SKM-1 treated with dmso at 0.1 percent for 144 hours (cell line): ENCODE data around the gene PMFBP1.
"Not testable (repeated sequence)": the region's sequence is repeated elsewhere in the genome, so short reads cannot be mapped to it uniquely, and the experiment has no call there.

Source experiments
- DNase-seq: peaks from one replicate; lab custom pipeline; 2025; ENCODE audit not compliant: unreplicated experiment; lab: John Stamatoyannopoulos, UW

Gene PMFBP1

DNA sequence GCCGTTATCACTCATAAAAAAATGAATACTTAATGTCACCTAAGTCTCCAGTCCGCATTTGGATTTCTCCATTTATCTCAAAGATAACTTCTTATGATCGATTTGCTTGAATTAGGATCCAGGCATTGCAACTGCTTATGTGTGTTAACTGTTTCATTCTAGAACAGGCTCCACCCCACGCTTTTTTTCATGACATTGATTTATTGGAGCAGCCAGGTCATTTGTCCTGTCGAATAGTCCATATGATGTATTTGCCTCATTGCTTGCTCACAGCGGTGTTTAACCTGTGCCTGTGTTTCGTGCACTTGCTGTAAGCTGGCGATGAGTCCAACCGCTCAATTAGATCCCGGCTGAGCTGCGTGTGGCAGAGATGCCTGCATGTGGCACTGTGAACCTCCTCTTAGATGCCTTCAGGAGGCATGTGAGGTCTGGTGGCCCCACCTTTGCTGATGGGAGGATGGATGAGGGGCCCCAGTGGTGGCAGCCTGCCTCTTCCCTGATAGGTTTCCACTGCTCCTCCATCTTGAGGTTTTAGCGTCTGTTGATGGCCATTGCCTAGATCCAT lies 61.9 kb downstream of the PMFBP1 start:
- DNase-seq = no peak

DNA sequence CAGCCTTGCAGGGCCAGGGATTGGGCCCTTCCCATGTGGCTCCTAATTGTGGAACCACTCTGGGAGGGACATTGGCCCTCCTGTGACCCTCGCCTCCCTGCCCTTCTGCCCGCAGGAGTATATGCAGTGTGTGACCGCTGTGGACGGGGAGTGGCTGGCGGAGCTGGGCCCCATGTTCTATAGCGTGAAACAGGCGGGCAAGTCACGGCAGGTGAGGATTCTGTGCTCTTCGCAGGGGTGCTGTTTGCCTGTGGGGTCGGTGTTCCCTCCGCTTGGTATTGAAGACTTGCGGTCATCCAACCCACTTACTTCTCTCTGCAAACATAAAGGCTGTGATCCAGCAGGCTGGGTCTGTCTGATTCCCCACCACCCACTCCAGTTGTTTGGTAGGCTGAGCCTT lies 62.7 kb downstream of the PMFBP1 start:
- DNase-seq = no peak

DNA sequence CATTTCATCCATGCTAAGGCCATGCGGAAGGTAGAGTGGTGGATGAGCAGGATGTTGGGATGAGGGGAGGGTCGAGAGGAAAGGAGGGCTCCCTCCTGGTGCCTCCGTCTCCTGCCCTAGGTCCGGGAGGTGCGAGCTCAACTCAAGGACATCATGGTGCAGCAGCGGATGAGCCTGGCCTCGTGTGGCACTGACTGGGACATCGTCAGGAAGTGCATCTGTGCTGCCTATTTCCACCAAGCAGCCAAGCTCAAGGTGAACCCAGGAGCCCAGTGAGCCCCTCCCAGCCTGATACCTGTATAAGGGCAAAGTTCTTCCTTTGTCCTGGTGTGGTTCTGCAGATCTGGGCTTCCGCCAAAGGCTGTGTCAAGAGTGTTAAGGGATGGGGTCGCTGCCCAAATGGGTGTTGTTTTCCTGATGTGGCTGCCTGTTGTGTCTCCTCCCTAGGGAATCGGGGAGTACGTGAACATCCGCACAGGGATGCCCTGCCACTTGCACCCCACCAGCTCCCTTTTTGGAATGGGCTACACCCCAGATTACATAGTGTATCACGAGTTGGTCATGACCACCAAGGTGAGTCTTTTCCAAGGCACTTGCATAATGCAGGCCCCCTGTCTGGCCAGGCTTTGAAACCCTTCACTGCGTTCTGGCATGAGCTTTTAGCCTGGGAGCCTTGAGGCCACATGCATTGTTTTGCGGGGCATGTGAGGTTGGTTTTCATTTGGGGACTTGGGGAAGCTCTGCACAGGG lies 63.4 kb downstream of the PMFBP1 start:
- no peak for DNase-seq

DNA sequence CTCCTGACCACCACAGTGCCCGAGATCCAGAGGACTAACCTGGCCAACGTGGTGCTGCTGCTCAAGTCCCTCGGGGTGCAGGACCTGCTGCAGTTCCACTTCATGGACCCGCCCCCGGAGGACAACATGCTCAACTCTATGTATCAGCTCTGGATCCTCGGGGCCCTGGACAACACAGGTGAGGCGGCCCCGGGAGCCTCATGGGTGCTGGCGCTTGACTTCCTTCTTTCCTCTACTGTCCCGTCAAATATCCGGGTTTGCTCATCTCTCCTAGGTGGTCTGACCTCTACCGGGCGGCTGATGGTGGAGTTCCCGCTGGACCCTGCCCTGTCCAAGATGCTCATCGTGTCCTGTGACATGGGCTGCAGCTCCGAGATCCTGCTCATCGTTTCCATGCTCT lies 64.6 kb downstream of the PMFBP1 start:
- no peak for DNase-seq

DNA sequence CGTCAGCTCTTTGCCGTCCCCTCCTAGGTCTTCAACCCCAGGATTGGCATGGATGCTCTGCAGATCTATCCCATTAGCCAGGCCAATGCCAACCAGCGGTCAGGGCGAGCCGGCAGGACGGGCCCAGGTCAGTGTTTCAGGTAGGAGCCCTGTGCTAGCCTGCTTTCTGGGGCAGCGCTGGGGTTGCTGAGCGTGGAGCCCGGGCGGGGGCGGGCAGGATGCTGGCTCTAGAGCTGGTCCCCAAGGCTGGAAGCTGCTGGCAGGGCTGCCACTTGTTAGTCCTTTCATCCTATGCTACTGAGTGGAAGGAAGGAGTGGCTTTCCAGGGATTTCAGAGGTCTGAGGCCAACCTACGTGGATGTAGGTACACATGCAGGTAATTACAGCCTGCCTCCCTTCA lies 66.0 kb downstream of the PMFBP1 start:
- no peak for DNase-seq

DNA sequence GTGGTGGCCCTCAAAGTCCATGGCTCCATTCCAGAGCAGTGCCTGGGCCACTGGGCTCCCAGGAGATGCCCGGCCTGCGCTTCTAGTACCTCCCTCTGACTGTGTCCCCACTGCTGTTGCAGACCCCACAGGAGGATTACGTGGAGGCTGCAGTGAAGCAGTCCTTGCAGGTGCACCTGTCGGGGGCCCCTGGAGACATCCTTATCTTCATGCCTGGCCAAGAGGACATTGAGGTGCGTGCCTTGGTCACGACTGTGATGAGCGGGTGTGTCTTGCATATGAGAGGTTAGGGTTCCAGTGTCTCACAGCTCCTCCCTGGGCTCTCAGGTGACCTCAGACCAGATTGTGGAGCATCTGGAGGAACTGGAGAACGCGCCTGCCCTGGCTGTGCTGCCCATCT lies 67.0 kb downstream of the PMFBP1 start:
- DNase-seq = no peak

DNA sequence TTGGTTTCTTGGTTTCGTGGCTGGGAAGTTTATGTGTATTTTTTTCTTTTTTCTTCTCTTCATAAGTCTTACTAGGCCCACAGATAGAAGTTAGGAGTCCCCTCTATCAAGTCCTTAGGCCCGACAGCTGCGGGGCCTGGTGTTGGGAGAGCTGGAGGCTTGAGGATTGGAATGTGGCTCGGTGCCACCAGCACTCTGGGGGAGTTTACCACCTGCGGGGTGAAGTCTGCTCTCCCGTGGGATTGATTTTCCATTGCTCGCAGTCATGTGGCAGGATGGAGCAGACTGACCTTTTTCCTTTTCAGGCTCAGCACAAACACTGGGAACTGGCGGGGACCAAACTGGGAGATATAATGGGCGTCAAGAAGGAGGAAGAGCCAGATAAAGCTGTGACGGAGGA lies 70.8 kb downstream of the PMFBP1 start:
- DNase-seq = no peak

DNA sequence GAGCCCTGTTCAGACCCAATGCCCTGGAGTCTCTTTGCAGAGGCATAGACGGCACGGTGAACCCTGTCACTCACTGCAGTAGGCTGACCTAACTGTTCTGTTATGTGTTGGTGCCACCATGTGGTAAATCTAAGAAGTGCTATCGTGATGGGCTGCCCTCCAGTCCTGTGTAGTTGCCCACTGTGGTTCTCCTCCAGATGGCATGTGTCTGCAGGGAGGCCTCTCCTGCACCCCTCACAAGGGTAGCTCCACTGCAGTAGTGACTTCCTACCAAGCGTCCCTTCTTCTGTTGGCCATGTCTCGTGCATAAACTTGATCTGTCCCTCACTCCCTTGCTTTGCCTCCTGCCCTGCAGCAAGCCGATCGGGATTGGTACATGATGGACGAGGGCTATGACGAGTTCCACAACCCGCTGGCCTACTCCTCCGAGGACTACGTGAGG lies 72.6 kb downstream of the PMFBP1 start:
- peak; percentile 50 for DNase-seq

DNA sequence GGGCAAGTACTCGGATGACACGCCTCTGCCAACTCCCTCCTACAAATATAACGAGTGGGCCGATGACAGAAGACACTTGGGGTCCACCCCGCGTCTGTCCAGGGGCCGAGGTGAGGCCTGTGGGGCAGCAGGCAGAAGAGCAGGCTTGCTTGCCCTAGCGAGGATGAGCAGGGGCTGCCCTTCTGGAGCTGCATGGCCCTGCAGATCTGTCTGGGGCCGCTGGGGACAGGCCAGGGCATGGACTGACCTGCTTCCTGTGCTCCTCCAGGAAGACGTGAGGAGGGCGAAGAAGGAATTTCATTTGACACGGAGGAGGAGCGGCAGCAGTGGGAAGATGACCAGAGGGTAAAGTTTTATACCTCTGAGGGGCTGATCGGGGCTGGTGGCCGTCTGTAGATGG lies 73.0 kb downstream of the PMFBP1 start:
- DNase-seq = no peak

DNA sequence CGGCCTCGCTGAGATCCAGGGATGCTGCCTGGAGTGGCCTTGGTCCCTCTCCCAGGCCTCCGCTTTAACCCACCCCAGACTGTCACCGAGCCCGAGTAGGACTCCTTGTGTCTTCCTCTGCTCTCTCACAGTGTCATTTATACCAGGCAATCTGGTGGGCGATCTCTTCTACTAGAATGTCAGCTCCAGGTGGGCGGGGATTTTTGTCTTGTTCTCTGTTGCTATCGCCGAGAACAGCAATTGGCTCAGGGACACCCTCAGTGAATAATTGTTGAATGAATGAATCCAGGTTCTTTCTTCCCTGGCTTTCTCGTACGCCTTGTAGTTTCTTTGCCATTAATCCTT lies 77.7 kb downstream of the PMFBP1 start:
- DNase-seq = no peak

DNA sequence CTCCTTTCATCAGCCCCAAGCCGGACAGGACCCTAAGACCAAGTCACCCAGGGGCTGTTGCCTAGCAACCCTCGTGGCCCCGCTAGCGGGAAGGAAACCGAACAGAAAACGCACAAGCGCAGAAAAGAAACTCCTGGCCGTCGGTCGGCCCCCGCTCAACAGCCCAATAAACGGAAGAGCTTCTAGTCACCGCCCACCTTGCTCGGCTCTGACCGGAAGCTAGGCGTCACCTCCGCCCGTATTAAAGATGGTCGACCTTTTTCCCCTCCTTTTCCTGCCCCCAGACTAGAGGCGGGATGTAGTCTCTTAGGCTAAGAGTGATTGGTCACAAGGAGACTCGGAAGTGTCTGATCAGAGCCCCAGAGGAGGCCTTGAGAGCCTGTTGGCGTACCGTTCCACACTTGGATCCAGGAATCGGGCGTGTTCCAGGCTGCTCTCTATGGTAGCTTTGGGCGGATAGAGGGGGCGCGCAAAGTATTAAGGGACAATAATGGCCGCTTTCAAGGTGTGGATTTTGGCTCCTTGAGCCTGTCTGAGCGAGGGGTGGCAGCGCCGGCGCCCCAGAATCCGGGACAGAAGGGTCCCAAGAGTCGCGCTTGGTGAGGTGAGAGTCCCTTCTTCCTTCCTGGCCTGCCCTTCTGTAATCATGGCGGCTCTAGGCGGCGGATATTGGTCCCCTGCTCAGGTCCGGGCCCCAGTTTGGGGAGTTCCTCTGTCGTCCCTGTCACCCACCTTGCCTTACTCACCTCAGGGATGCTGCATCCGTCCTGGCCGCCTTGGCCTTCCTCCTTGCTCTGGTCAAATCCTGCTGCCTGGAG lies 78.3 kb downstream of the PMFBP1 start, which contains the start of the genes DHX38 and TXNL4B:
DHX38 (plus strand) TSS at position 400 of the 818 bp plus-strand sequence. CDS start 2,311 bp downstream, outside the sequence.
TXNL4B (minus strand) TSS at position 173 of the 818 bp plus-strand sequence. CDS start 2,871 bp downstream, outside the sequence.
- DNase-seq = peak; percentile 99

DNA sequence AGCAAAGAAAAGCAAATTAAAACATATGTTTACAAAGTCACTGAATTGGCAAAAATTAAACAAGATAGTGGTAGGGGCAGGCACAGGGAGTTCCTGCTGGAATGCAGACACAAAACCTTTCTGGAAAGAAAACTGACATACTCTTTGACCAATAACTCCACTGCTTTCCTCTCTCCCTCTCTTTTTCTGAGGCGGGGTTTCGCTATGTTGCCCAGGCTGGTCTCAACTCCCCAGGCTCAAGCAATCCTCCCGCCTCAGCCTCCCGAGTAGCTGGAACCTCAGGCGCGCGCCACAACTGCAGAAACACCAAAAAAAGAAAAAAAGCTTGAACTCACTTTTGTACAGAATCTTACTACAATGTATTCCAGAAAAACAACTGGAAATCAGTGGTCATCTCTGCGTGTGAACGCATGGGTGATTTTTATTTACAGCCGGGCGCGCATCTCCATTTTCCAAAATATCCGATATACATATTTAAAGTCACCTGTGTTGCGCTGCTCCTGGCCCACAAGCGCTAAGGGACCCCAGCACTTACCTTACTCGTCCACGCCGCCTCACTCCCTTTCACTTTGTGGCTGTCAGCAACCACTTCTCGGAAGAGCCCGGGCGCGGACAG lies 79.0 kb downstream of the PMFBP1 start:
- no peak for DNase-seq

DNA sequence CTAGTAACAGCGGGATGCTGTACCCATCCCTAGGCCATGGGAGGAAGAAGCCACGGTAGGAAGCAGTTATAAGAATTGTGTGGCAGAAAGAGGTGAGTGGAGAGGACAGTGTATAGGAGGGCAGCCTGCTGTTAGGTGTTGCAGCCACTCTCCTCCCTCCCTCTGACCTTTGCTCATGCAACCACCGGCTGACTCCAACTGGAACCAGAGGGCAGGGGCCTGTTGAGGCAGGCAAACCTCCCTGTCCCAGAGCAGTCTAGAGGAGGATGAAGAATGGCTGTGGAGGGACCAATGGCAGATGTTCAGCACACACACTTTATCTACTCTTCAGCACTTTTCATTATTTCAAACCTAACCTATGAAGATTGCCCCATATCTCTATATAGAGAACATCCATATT lies 80.7 kb downstream of the PMFBP1 start:
- no peak for DNase-seq

DNA sequence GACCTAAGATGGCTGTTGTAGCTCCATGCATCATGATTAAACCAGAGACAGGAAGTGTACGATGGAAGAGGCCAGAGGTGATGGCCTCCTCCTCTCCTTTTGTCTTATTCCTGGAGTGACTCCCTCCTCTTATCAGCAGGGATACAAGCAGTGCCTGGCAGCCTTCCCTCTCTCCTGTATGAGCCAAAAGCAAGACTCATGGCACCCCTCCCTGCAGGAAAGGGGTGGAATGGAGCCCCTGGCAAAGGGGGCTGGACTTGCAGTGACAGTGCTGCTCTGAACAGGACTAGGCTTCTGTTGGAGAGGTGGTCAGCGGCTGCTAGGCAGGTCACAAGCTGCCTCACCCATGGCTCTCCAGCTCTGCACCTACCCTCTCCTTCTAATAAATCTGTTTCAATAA lies 87.0 kb downstream of the PMFBP1 start:
- DNase-seq = no peak

DNA sequence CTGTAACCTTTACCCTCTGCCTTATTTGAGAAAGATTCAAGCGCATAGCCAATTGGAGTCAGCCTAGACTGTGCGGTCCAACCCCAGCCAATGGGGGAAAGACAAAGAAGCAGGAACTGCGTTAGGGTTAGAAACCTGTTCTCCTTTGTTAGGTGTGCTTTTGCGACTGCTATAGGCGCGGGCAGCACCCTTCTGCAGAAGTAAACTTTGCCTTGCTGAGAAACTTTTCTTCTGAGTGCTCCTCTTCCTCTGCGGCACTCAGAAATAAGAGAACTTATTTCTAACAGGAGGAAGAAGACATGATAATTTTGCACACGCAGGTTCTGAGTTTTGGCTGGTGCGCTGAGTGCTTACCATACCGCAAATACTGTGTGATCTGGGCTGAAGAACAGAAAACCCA lies 87.5 kb downstream of the PMFBP1 start:
- DNase-seq = no peak

DNA sequence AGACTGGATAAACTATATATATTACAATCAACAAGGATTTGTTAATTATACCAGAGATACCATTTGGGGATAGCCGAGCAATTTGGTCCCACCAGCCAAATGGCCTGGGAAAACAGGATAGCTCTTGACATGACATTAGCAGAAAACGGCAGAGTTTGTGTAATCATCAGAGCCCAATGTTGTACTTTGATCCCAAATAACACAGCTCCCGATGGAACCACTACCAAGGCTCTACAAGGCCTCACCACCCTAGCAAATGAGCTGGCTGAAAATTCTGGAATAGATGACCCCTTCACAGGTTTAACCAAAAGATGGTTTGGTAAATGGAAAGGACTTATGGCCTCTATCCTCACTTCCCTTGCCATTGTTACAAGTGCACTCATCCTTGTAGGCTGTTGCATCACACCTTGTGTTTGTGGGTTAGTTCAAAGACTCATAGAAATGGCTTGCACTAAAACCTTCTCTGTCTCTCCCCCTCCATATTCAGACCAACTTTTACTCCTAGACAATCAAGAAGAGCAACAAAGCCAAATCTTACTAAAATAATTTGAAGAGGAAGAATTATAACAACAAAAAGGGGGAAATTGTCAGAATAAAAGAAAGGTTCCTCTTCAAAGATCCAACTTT lies 88.1 kb downstream of the PMFBP1 start:
- no peak for DNase-seq

DNA sequence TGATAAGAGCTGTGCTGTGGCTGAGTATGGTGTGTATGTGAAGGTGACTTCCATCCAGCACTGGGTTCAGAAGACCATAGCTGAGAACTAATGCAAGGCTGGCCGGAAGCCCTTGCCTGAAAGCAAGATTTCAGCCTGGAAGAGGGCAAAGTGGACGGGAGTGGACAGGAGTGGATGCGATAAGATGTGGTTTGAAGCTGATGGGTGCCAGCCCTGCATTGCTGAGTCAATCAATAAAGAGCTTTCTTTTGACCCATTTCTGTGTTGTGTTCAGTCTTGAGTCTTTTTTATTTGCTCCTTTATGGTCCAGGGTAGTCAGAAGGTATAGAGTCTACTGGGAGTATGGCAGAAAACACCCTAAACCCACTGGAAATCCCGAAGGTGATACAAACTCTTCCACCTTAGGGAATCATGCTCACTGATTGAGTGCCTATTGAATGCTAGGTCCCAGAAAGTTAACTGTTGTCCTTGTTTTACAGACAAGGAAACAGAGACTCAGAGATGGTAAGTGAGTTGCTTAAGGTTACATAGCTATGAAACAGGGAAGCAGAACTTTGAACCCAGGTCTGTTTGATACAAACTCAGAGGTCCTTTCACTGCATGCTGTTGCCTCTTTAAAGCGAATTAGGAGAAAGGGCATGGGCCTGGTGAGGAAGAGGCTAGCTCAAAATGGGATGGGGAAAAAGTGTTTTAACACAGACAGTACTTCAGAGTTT lies 94.8 kb downstream of the PMFBP1 start:
- DNase-seq = not testable (repeated sequence)

DNA sequence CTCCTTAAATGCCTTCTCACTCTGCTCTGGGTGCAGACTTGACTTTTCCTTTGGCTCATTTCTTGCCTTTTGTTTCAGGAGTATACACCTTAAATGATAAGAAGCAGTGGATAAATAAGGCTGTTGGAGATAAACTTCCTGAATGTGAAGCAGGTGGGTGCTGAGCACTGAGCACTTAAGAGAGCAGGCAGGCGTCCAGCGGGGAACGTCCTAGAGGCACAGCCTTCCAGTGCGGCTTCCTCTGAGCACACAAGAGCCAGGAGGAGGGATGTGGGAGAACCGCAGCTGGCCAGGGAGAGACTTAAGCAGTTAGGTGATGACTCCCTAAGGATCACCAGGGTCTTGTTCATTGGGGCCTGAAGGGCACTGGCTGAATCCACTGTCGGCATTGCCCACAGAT lies 96.9 kb downstream of the PMFBP1 start:
- DNase-seq = not testable (repeated sequence)

DNA sequence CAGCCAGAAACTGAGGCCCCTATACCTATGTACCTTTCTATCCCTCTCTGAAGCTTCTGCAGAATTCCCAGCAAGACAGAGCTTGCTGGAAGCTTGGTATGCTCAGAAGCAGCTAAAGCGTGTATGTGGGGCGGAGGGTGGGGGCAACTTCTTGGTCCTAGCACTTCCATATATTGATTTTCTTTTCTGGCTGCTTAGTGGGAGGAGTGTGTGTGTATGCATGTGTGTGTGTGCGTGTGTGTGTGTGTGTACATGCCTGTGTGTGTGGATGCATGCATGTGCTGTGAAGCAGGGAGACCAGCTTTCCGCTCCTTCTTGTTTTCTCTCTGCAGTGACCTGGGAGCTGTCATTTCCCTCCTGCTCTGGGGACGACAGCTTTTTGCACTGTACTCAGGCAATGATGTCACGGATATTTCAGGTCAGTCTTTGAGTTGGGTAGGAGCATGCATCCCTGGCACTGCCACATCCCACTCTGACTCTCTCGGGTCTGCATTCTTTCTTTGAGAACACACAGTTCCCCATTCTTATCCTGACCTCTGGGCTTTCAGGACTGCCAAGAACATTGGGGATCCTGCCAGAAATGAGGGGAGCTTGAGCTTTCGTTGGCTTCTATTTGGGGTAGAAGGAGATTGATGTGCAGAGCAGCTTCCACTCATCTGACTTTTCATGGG lies 98.3 kb downstream of the PMFBP1 start:
- DNase-seq = no peak
